Liver (tissue), 9 donors: ENCODE data around the gene GALNTL6. TPM values are rescaled to one million over a fixed set of nuclear protein-coding genes. Genes with fewer than 3 reads are reported as not detected.

ENCODE experiments used
- DNase-seq: peaks from one replicate; pipeline ENCODE4 v3.0.0-alpha.2; 2017; ENCODE audit warnings: low spot score
- H3K27ac ChIP-seq, 2 donors: one replicate each; pipeline ENCODE4 v1.7.0; 2013; ENCODE audit warnings: inconsistent platforms in 2 of 2, low read length in 2 of 2, control low read depth in 1 of 2, low read depth in 1 of 2, mild to moderate bottlenecking in 1 of 2
- H3K27me3 ChIP-seq, 4 donors: one replicate each; pipeline versions ENCODE4 v1.6.1 to v1.7.0; 2013; ENCODE audit warnings: low read length in 3 of 4, inconsistent platforms in 1 of 4, mild to moderate bottlenecking in 1 of 4, moderate library complexity in 1 of 4; ENCODE audit not compliant: control insufficient read depth in 4 of 4, insufficient read depth in 4 of 4
- H3K36me3 ChIP-seq, 4 donors: one replicate each; pipeline versions ENCODE4 v1.6.1 to v1.7.0; 2013; ENCODE audit warnings: low read length in 3 of 4, mild to moderate bottlenecking in 3 of 4, low read depth in 1 of 4, moderate library complexity in 1 of 4; ENCODE audit not compliant: control insufficient read depth in 4 of 4, insufficient read depth in 3 of 4
- H3K4me1 ChIP-seq, 4 donors: one replicate each; pipeline versions ENCODE4 v1.6.1 to v1.7.0; 2013; ENCODE audit warnings: low read length in 3 of 4, mild to moderate bottlenecking in 3 of 4, moderate library complexity in 1 of 4; ENCODE audit not compliant: control insufficient read depth in 4 of 4, insufficient read depth in 4 of 4
- H3K4me3 ChIP-seq, 3 donors: one replicate each; pipeline versions ENCODE4 v1.6.1 to v1.7.0; 2013; ENCODE audit warnings: low read length in 3 of 3, control low read depth in 1 of 3, low read depth in 1 of 3, mild to moderate bottlenecking in 1 of 3
- H3K9ac ChIP-seq, 2 donors: one replicate each; pipeline ENCODE4 v1.7.0; 2013; ENCODE audit warnings: low read length in 2 of 2, mild to moderate bottlenecking in 2 of 2, moderate library complexity in 2 of 2, control low read depth in 1 of 2, low read depth in 1 of 2
- H3K9me3 ChIP-seq, 4 donors: one replicate each; pipeline versions ENCODE4 v1.6.1 to v1.7.0; 2013; ENCODE audit warnings: low read length in 3 of 4; ENCODE audit not compliant: control insufficient read depth in 4 of 4
- ATF3 ChIP-seq: IDR thresholded peaks from 2 replicates; pipeline ENCODE4 v1.6.1; 2016; ENCODE audit warnings: antibody characterized with exemption
- CTCF ChIP-seq: fragments of 150-350 bp; IDR thresholded peaks from 2 replicates; pipeline ENCODE4 v1.5.1; 2017; ENCODE audit warnings: improper control_type of control experiment, low read depth, low read length; ENCODE audit not compliant: missing input control
- FOXA1 ChIP-seq: IDR thresholded peaks from 2 replicates; pipeline ENCODE4 v1.6.1; 2016; ENCODE audit warnings: antibody characterized with exemption
- FOXA2 ChIP-seq: IDR thresholded peaks from 2 replicates; pipeline ENCODE4 v1.6.1; 2016; ENCODE audit warnings: antibody characterized with exemption
- GABPA ChIP-seq, 2 donors: IDR thresholded peaks in 1 of 2; conservative IDR thresholded peaks in 1 of 2; 2 replicates each; pipeline ENCODE4 v1.6.1; 2016; ENCODE audit warnings: antibody characterized with exemption in 2 of 2, mild to moderate bottlenecking in 1 of 2, moderate library complexity in 1 of 2
- HNF4G ChIP-seq: IDR thresholded peaks from 2 replicates; pipeline ENCODE4 v1.6.1; 2016; ENCODE audit warnings: antibody characterized with exemption
- JUND ChIP-seq, 2 donors: IDR thresholded peaks; 2 replicates each; pipeline ENCODE4 v1.6.1; 2016; ENCODE audit warnings: antibody characterized with exemption in 2 of 2
- NR2F2 ChIP-seq: IDR thresholded peaks from 2 replicates; pipeline ENCODE4 v1.6.1; 2016; ENCODE audit warnings: antibody characterized with exemption
- RAD21 ChIP-seq, 2 donors: IDR thresholded peaks; 2 replicates each; pipeline ENCODE4 v1.6.1; 2016; ENCODE audit warnings: antibody characterized with exemption in 2 of 2, mild to moderate bottlenecking in 2 of 2
- REST ChIP-seq: IDR thresholded peaks from 2 replicates; pipeline ENCODE4 v1.6.1; 2016; ENCODE audit warnings: antibody characterized with exemption, mild to moderate bottlenecking
- RXRA ChIP-seq, 2 donors: IDR thresholded peaks; 2 replicates each; pipeline ENCODE4 v1.6.1; 2017 to 2018; ENCODE audit warnings: antibody characterized with exemption in 2 of 2, mild to moderate bottlenecking in 1 of 2
- SP1 ChIP-seq: IDR thresholded peaks from 2 replicates; pipeline ENCODE4 v1.6.1; 2018; ENCODE audit warnings: antibody characterized with exemption, mild to moderate bottlenecking
- TAF1 ChIP-seq: conservative IDR thresholded peaks from 2 replicates; pipeline ENCODE4 v1.6.1; 2016; ENCODE audit warnings: antibody characterized with exemption, mild to moderate bottlenecking
- ZBTB33 ChIP-seq: IDR thresholded peaks from 2 replicates; pipeline ENCODE4 v1.6.1; 2016; ENCODE audit warnings: antibody characterized with exemption
- WGBS: extraction: QIAGEN DNeasy Blood & Tissue Kit; methylation state at CpG from one replicate; pipeline ENCODE4 v1.1.7; 2013; 5-methylcytosine and 5-hydroxymethylcytosine counted together
- polyA plus RNA-seq, 2 donors: library from polyadenylated mRNA; stranded (reverse) in 1 of 2; unstranded in 1 of 2; fragments of 200-250 nt in 1 of 2; fragments of >200 nt in 1 of 2; fragmentation: Nextera tagmentation in 1 of 2; extraction: Ambion mirVana in 1 of 2; gene quantifications; one replicate each; pipeline versions ENCODE4 v1.2.1 to v1.2.3, GENCODE V29; 2013 to 2015
- total RNA-seq, 2 donors: library from RNA; depleted of rRNA; stranded (reverse); fragments of >200 nt; gene quantifications; one replicate each; pipeline ENCODE4 v1.2.3, GENCODE V29; 2014
- TF ChIP-seq, protein P1 (sequence below): IDR thresholded peaks from 2 replicates; pipeline ENCODE4 v1.6.1; 2016; ENCODE audit warnings: antibody characterized with exemption
- donor health status: healthy.
- donor health status: healthy.
- donor health status: healthy.
- donor health status: healthy.
- donor health status: healthy.

Gene GALNTL6
- total and polyA plus RNA-seq, 4 donors: 0.06 to 0.08 TPM; not detected in 2

DNA sequence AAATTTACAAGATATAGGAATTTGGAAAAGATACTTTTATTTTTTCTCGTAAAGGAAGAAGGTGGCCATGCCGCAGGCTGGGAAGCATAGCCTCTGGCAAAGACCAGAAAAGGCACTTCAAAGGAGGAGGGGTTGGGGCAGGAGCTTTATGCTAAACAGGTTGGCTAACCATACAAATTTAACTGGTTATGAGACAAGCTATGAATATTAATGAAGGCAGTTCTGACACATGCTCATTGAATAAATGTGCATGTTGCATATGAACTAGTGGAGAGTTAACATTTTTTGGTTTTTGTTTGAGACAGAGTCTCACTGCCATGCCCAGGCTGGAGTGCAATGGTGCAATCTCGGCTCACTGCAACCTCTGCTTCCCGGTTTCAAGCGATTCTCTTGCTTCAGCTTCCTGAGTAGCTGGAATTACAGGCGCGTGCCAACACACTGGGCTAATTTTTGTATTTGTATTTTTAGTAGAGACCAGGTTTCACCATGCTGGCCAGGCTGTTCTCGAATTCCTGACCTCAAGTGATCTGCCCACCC is 36.5 kb downstream of the GALNTL6 start:
- 87% methylated on average over 8 of the region's 8 CpGs for WGBS
- DNase-seq: no peak
- TF ChIP-seq CTCF (no peak), TAF1 (no peak), NR2F2 (no peak), RXRA (IDR thresholded peaks at IDR 0.05) (no peak), SP1 (no peak), FOXA2 (no peak), REST (no peak), GABPA (IDR thresholded peaks at IDR 0.05 in 1 of 2, conservative IDR thresholded peaks at IDR 0.05 in 1 of 2) (no peak), ZBTB33 (no peak), FOXA1 (no peak)
- TF ChIP-seq, protein P1, sequence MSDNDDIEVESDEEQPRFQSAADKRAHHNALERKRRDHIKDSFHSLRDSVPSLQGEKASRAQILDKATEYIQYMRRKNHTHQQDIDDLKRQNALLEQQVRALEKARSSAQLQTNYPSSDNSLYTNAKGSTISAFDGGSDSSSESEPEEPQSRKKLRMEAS: no peak

DNA sequence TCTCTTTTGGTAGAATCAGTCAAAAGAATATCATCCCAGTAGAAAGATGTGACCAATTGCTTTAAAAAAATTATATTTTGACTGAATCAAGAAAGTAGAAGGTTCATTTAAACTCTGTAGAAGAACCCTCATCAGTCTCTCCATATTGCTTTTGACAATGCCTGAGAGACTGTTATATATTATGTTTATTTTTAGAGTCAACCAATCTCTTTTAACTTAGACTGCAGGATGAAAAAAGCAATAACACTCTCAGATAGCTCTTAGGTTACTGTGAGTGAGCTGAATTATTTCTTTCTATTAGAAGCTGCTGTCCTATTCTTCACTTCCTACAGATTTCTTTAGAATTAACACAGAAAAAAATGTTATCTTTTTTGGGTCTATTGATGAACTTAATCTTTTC is 38.1 kb downstream of the GALNTL6 start:
- H3K27me3 ChIP-seq: no peaks in the 10 kb centered on the region
- H3K4me3 ChIP-seq: no peak overlapping the region
- H3K4me1 ChIP-seq: no peaks in the 10 kb centered on the region
- H3K9ac ChIP-seq: no peak overlapping the region
- TF ChIP-seq FOXA1 (no peak), TAF1 (no peak), NR2F2 (no peak), REST (no peak), SP1 (no peak), HNF4G (no peak), ATF3 (no peak), RAD21 (IDR thresholded peaks at IDR 0.05) (no peak), FOXA2 (no peak), CTCF (no peak), JUND (IDR thresholded peaks at IDR 0.05) (no peak)
- no peak overlapping the region for H3K27ac ChIP-seq
- no peak for DNase-seq
- no peaks in the 10 kb centered on the region for H3K36me3 ChIP-seq
- H3K9me3 ChIP-seq: no peaks in the 10 kb centered on the region

More for the DNA sequence above, 36.5 kb downstream of the GALNTL6 start:
- Histone ChIP-seq H3K27me3 (no peaks in the 10 kb centered on the region), H3K9me3 (no peaks in the 10 kb centered on the region), H3K4me3 (no peak overlapping the region), H3K4me1 (no peaks in the 10 kb centered on the region), H3K36me3 (no peaks in the 10 kb centered on the region), H3K27ac (no peak overlapping the region), H3K9ac (no peak overlapping the region)
